HEK293 (cell line): ENCODE data around the gene GJB3.

Experiments
- CTCF ChIA-PET: fragments of 350-600 bp; formaldehyde crosslinking; extraction: SDS; loops from one replicate; lab custom pipeline; 2021; ENCODE audit warnings: antibody characterized with exemption; lab: Yijun Ruan, JAX
- POLR2A ChIA-PET: fragments of 300-600 bp; formaldehyde crosslinking; extraction: SDS; loops from one replicate; lab custom pipeline; 2020; ENCODE audit warnings: antibody characterized with exemption, inconsistent platforms; lab: Yijun Ruan, JAX
- H3K27ac ChIP-seq: fragments of 200-500 bp; sonication (Bioruptor generic); 2 replicates; pipeline ENCODE4 v1.5.1; 2014; ENCODE audit warnings: low read depth, low read length, control low read depth, inconsistent platforms; ENCODE audit errors: extremely low read depth
- H3K36me3 ChIP-seq, 2 experiments: fragments of 200-500 bp in 1 of 2; sonication (Bioruptor generic) in 1 of 2; 1 replicate in 1 of 2; 2 replicates in 1 of 2; pipeline ENCODE4 v1.5.1; 2014 to 2017; ENCODE audit warnings: inconsistent platforms in 2 of 2, low read length in 2 of 2; ENCODE audit not compliant: control insufficient read depth in 2 of 2, insufficient read depth in 1 of 2
- H3K4me1 ChIP-seq: fragments of 200-500 bp; sonication (Bioruptor generic); 2 replicates; pipeline ENCODE4 v1.5.1; 2014; ENCODE audit warnings: mild to moderate bottlenecking, low read length, inconsistent platforms; ENCODE audit not compliant: control insufficient read depth, insufficient read depth
- H3K4me3 ChIP-seq: 2 replicates; pipeline ENCODE4 v1.5.1; 2011; ENCODE audit warnings: low read depth, mild to moderate bottlenecking, control low read depth, low read length, moderate library complexity
- H3K9me3 ChIP-seq: fragments of 200-500 bp; sonication (Bioruptor generic); 2 replicates; pipeline ENCODE4 v1.5.1; 2014; ENCODE audit warnings: low read depth, low read length, inconsistent platforms; ENCODE audit not compliant: control insufficient read depth, insufficient read depth
- KLF16 ChIP-seq: fragments of 450-650 bp; formaldehyde crosslinking; IDR thresholded peaks from 2 replicates; pipeline ENCODE4 v1.5.1; 2017; ENCODE audit warnings: missing biosample characterization, missing genetic modification characterization
- KLF8 ChIP-seq: fragments of 450-650 bp; formaldehyde crosslinking; IDR thresholded peaks from 2 replicates; pipeline ENCODE4 v1.5.1; 2016; ENCODE audit warnings: missing biosample characterization, missing genetic modification characterization
- RBAK ChIP-seq: fragments of 450-650 bp; formaldehyde crosslinking; IDR thresholded peaks from 2 replicates; pipeline ENCODE4 v1.5.1; 2016; ENCODE audit warnings: missing biosample characterization, missing genetic modification characterization
- SCRT2 ChIP-seq: fragments of 450-650 bp; formaldehyde crosslinking; IDR thresholded peaks from 2 replicates; pipeline ENCODE4 v1.5.1; 2016; ENCODE audit warnings: missing biosample characterization, missing genetic modification characterization
- ZBTB1 ChIP-seq: fragments of 450-650 bp; formaldehyde crosslinking; IDR thresholded peaks from 2 replicates; pipeline ENCODE4 v1.5.1; 2016; ENCODE audit warnings: missing biosample characterization, missing genetic modification characterization
- ZBTB20 ChIP-seq: fragments of 450-650 bp; formaldehyde crosslinking; IDR thresholded peaks from 2 replicates; pipeline ENCODE4 v1.5.1; 2016; ENCODE audit warnings: missing biosample characterization, missing genetic modification characterization
- ZNF133 ChIP-seq: fragments of 450-650 bp; formaldehyde crosslinking; IDR thresholded peaks from 2 replicates; pipeline ENCODE4 v1.5.1; 2016; ENCODE audit warnings: missing biosample characterization, missing genetic modification characterization
- ZNF223 ChIP-seq: fragments of 450-650 bp; formaldehyde crosslinking; IDR thresholded peaks from 2 replicates; pipeline ENCODE4 v1.5.1; 2016; ENCODE audit warnings: missing biosample characterization, missing genetic modification characterization
- ZNF266 ChIP-seq: fragments of 450-650 bp; formaldehyde crosslinking; IDR thresholded peaks from 2 replicates; pipeline ENCODE4 v1.5.1; 2016; ENCODE audit warnings: missing biosample characterization, missing genetic modification characterization, low read depth
- ZNF311 ChIP-seq: fragments of 450-650 bp; formaldehyde crosslinking; IDR thresholded peaks from 2 replicates; pipeline ENCODE4 v1.5.1; 2017; ENCODE audit warnings: missing biosample characterization, missing genetic modification characterization, borderline replicate concordance
- ZNF555 ChIP-seq: fragments of 450-650 bp; formaldehyde crosslinking; conservative IDR thresholded peaks from 2 replicates; pipeline ENCODE4 v1.5.1; 2017; ENCODE audit warnings: missing biosample characterization, mild to moderate bottlenecking, missing genetic modification characterization, inconsistent platforms
- ZNF558 ChIP-seq: fragments of 450-650 bp; formaldehyde crosslinking; IDR thresholded peaks from 2 replicates; pipeline ENCODE4 v1.5.1; 2016; ENCODE audit warnings: missing biosample characterization, missing genetic modification characterization
- ZNF624 ChIP-seq: fragments of 450-650 bp; formaldehyde crosslinking; IDR thresholded peaks from 2 replicates; pipeline ENCODE4 v1.5.1; 2017; ENCODE audit warnings: missing biosample characterization, missing genetic modification characterization
- ZNF660 ChIP-seq: fragments of 450-650 bp; IDR thresholded peaks from 2 replicates; pipeline ENCODE4 v1.5.1; 2018; ENCODE audit warnings: missing biosample characterization, mild to moderate bottlenecking, missing genetic modification characterization
- TF ChIP-seq, protein P1 (sequence below): fragments of 450-650 bp; formaldehyde crosslinking; IDR thresholded peaks from 2 replicates; pipeline ENCODE4 v1.5.1; 2016; ENCODE audit warnings: missing biosample characterization, missing genetic modification characterization
- TF ChIP-seq, protein P2 (sequence below): fragments of 450-650 bp; formaldehyde crosslinking; IDR thresholded peaks from 2 replicates; pipeline ENCODE4 v1.5.1; 2016; ENCODE audit warnings: missing biosample characterization, missing genetic modification characterization
- TF ChIP-seq, protein P3 (sequence below): fragments of 450-650 bp; IDR thresholded peaks from 2 replicates; pipeline ENCODE4 v1.5.1; 2018; ENCODE audit warnings: missing biosample characterization, mild to moderate bottlenecking, missing genetic modification characterization
- TF ChIP-seq, protein P4 (sequence below): fragments of 450-650 bp; formaldehyde crosslinking; IDR thresholded peaks from 2 replicates; pipeline ENCODE4 v1.5.1; 2017; ENCODE audit warnings: missing biosample characterization, mild to moderate bottlenecking, missing genetic modification characterization, moderate library complexity
- TF ChIP-seq, protein P5 (sequence below): fragments of 450-650 bp; formaldehyde crosslinking; IDR thresholded peaks from 2 replicates; pipeline ENCODE4 v1.5.1; 2016; ENCODE audit warnings: missing biosample characterization, missing genetic modification characterization
- TF ChIP-seq, protein P6 (sequence below): fragments of 450-650 bp; formaldehyde crosslinking; IDR thresholded peaks from 2 replicates; pipeline ENCODE4 v1.5.1; 2016; ENCODE audit warnings: missing biosample characterization, missing genetic modification characterization, low read depth
- TF ChIP-seq, protein P7 (sequence below): fragments of 450-650 bp; formaldehyde crosslinking; IDR thresholded peaks from 2 replicates; pipeline ENCODE4 v1.5.1; 2016; ENCODE audit warnings: missing biosample characterization, missing genetic modification characterization

The GJB3 gene

DNA sequence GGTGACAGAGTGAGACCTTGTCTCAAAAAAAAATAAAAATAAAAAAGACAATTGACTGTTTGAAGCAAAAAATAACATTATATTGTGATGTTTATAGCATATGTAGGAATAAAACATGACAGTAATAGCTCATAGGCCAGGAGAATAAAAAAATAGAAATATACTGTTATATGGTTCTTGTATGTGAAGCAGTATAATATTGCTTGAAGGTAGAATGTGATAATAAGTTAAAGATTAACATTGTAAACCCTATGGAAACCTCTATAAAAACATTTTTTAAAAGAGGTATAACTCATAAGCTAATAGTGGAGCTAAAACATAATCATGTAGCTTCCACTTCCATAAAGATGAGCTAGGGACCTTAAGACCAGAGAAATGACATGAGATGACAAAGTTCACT is 35.3 kb downstream of the GJB3 start:
- no peak overlapping the region for H3K4me3 ChIP-seq
- H3K27ac ChIP-seq, result no peak overlapping the region
- ChIA-PET POLR2A (interaction anchor here (0.9 kb wide), 1 partner anchor 10 kb away, joined by 3 read pairs; no protein-coding TSS in a partner anchor), CTCF (interaction anchor here (0.6 to 1.5 kb wide), 5 partner anchors 9 to 909 kb away, joined by 3 to 7 read pairs (median 3); partner anchors contain the start of gene SMIM12)
- no peaks in the 10 kb centered on the region for H3K4me1 ChIP-seq
- TF ChIP-seq RBAK (no peak), ZNF133 (no peak), ZBTB20 (tag by site-specific recombination) (no peak), ZNF223 (tag by site-specific recombination) (no peak), KLF8 (tag by site-specific recombination) (no peak), ZNF558 (tag by site-specific recombination) (no peak), KLF16 (tag by site-specific recombination) (no peak)
- TF ChIP-seq, protein P1, sequence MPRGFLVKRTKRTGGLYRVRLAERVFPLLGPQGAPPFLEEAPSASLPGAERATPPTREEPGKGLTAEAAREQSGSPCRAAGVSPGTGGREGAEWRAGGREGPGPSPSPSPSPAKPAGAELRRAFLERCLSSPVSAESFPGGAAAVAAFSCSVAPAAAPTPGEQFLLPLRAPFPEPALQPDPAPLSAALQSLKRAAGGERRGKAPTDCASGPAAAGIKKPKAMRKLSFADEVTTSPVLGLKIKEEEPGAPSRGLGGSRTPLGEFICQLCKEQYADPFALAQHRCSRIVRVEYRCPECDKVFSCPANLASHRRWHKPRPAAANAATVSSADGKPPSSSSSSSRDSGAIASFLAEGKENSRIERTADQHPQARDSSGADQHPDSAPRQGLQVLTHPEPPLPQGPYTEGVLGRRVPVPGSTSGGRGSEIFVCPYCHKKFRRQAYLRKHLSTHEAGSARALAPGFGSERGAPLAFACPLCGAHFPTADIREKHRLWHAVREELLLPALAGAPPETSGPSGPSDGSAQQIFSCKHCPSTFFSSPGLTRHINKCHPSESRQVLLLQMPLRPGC (tag by site-specific recombination), result no peak
- TF ChIP-seq, protein P2, sequence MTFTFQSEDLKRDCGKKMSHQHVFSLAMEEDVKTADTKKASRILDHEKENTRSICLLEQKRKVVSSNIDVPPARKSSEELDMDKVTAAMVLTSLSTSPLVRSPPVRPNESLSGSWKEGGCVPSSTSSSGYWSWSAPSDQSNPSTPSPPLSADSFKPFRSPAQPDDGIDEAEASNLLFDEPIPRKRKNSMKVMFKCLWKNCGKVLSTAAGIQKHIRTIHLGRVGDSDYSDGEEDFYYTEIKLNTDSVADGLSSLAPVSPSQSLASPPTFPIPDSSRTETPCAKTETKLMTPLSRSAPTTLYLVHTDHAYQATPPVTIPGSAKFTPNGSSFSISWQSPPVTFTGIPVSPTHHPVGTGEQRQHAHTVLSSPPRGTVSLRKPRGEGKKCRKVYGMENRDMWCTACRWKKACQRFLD (tag by site-specific recombination), result no peak
- TF ChIP-seq, protein P3, sequence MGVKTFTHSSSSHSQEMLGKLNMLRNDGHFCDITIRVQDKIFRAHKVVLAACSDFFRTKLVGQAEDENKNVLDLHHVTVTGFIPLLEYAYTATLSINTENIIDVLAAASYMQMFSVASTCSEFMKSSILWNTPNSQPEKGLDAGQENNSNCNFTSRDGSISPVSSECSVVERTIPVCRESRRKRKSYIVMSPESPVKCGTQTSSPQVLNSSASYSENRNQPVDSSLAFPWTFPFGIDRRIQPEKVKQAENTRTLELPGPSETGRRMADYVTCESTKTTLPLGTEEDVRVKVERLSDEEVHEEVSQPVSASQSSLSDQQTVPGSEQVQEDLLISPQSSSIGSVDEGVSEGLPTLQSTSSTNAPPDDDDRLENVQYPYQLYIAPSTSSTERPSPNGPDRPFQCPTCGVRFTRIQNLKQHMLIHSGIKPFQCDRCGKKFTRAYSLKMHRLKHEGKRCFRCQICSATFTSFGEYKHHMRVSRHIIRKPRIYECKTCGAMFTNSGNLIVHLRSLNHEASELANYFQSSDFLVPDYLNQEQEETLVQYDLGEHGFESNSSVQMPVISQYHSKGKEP, result no peak
- TF ChIP-seq, protein P4, sequence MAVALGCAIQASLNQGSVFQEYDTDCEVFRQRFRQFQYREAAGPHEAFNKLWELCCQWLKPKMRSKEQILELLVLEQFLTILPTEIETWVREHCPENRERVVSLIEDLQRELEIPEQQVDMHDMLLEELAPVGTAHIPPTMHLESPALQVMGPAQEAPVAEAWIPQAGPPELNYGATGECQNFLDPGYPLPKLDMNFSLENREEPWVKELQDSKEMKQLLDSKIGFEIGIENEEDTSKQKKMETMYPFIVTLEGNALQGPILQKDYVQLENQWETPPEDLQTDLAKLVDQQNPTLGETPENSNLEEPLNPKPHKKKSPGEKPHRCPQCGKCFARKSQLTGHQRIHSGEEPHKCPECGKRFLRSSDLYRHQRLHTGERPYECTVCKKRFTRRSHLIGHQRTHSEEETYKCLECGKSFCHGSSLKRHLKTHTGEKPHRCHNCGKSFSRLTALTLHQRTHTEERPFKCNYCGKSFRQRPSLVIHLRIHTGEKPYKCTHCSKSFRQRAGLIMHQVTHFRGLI (tag by site-specific recombination), result no peak
- TF ChIP-seq, protein P5, sequence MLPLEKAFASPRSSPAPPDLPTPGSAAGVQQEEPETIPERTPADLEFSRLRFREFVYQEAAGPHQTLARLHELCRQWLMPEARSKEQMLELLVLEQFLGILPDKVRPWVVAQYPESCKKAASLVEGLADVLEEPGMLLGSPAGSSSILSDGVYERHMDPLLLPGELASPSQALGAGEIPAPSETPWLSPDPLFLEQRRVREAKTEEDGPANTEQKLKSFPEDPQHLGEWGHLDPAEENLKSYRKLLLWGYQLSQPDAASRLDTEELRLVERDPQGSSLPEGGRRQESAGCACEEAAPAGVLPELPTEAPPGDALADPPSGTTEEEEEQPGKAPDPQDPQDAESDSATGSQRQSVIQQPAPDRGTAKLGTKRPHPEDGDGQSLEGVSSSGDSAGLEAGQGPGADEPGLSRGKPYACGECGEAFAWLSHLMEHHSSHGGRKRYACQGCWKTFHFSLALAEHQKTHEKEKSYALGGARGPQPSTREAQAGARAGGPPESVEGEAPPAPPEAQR (tag by site-specific recombination), result no peak
- no peaks in the 10 kb centered on the region for H3K9me3 ChIP-seq
- no peaks in the 10 kb centered on the region for H3K36me3 ChIP-seq

DNA sequence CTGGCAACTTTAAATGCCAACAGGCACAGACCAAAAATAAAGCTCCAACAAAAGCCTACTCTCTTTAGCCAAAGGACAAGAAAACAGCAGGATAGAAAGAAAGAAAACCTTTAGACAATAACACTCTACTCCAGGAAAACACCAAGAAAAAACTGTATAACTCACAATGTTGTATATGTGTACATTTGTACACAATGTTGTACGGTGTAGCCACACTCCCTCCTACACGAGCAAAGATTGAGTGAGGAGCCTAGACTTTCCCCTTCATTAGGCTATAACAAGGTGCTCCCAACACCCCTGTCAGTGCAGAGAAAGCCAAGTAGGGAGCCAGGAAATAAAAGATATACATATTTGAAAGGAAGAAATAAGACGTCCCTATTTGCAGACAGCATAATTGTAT is 35.8 kb downstream of the GJB3 start:
- Histone ChIP-seq H3K4me1 (no peaks in the 10 kb centered on the region), H3K36me3 (no peaks in the 10 kb centered on the region), H3K4me3 (no peak overlapping the region), H3K27ac (no peak overlapping the region), H3K9me3 (no peaks in the 10 kb centered on the region)
- CTCF ChIA-PET, result interaction anchor here (0.6 to 1.5 kb wide), 5 partner anchors 9 to 909 kb away, joined by 3 to 7 read pairs (median 3); partner anchors contain the start of gene SMIM12
- POLR2A ChIA-PET, result interaction anchor here (0.9 kb wide), 1 partner anchor 10 kb away, joined by 3 read pairs; no protein-coding TSS in a partner anchor
- no peak for TF ChIP-seq ZNF624
- TF ChIP-seq, protein P6, sequence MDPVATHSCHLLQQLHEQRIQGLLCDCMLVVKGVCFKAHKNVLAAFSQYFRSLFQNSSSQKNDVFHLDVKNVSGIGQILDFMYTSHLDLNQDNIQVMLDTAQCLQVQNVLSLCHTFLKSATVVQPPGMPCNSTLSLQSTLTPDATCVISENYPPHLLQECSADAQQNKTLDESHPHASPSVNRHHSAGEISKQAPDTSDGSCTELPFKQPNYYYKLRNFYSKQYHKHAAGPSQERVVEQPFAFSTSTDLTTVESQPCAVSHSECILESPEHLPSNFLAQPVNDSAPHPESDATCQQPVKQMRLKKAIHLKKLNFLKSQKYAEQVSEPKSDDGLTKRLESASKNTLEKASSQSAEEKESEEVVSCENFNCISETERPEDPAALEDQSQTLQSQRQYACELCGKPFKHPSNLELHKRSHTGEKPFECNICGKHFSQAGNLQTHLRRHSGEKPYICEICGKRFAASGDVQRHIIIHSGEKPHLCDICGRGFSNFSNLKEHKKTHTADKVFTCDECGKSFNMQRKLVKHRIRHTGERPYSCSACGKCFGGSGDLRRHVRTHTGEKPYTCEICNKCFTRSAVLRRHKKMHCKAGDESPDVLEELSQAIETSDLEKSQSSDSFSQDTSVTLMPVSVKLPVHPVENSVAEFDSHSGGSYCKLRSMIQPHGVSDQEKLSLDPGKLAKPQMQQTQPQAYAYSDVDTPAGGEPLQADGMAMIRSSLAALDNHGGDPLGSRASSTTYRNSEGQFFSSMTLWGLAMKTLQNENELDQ (tag by site-specific recombination), result no peak
- no peak for TF ChIP-seq ZNF266 (tag by site-specific recombination)
- TF ChIP-seq, protein P7, sequence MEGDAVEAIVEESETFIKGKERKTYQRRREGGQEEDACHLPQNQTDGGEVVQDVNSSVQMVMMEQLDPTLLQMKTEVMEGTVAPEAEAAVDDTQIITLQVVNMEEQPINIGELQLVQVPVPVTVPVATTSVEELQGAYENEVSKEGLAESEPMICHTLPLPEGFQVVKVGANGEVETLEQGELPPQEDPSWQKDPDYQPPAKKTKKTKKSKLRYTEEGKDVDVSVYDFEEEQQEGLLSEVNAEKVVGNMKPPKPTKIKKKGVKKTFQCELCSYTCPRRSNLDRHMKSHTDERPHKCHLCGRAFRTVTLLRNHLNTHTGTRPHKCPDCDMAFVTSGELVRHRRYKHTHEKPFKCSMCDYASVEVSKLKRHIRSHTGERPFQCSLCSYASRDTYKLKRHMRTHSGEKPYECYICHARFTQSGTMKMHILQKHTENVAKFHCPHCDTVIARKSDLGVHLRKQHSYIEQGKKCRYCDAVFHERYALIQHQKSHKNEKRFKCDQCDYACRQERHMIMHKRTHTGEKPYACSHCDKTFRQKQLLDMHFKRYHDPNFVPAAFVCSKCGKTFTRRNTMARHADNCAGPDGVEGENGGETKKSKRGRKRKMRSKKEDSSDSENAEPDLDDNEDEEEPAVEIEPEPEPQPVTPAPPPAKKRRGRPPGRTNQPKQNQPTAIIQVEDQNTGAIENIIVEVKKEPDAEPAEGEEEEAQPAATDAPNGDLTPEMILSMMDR (tag by site-specific recombination), result no peak
- no peak for TF ChIP-seq SCRT2 (tag by site-specific recombination)
- no peak for TF ChIP-seq ZNF660 (tag by site-specific recombination)
- TF ChIP-seq, protein P5 (tag by site-specific recombination), result no peak
- TF ChIP-seq ZNF311, result no peak
- no peak for TF ChIP-seq ZBTB1 (tag by site-specific recombination)
- TF ChIP-seq ZNF555 (tag by site-specific recombination), result no peak
